ENCODE data around the gene NEMF.
"Not testable (repeated sequence)": the region's sequence is repeated elsewhere in the genome, so short reads cannot be mapped to it uniquely, and the experiment has no call there.

The NEMF gene

DNA sequence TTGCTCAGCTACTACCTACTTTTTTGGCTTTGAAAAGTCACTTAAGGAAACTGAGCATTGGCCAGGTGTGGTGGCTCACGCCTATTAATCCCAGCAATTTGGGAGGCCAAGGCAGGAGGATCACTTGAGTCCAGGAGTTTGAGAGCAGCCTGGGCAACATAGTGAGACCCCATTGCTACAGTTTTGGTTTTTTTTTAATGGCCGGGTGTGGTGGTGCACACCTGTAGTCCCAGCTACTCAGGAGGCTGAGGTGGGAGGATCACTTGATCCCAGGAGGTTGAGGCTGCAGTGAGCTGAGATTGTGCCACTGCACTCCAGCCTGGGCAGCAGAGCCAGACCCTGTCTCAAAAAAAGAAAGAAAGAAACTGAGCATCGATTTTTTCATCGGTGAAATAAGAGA lies 116.9 kb downstream of the NEMF start:
- DNase-seq = not testable (repeated sequence)

DNA sequence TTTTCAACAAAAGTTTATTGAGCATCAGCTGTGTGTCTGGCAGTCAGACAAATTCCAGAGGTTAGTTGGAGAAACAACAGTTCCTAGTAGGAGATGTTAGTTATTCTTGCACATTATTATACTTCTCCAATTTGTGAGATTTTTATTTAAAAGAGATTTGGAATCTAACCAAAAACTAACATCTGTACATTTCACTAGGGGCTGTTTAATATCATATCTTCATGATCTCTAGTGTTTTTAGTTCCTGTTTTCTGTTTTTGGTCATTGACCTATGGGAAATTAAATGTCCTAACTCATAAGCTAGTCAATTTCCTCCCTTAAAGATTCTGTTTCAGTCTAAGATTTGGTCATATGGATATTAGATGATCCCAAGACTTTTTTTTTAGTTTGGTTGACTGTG lies 118.8 kb downstream of the NEMF start:
- DNase-seq = no peak

DNA sequence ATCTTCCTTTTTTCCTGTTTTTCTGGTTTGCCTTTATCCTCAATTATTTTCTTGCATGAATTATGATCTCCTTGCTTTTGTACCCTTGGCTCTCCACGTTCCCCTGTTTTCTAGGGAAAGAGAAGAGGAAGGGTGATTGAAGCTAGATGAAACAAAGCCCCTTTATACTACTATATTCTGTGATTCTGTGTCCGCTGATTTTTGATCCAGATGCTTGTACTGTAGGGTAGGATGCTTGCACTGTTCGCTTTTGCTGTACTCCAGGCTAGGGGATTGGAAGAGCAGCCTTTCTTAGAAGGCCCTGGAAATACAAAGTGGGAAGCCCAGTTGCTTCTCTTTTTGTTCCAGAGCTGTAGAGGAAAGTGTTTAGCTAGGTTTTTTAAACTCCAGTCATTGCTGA lies 119.7 kb downstream of the NEMF start:
- DNase-seq = no peak

Data from NCI-H2171 (cell line).